Activated CD4-positive, alpha-beta T cell treated with anti-CD3 and anti-CD28 coated beads for 24 hours (primary cell): ENCODE measurements around the gene CPTP.

Experiments
- DNase-seq, 2 donors: peaks; one replicate each; pipeline ENCODE4 v3.0.0-alpha.2; 2020; ENCODE audit warnings: low read depth in 2 of 2

Gene CPTP

GRCh38 chr1:1324524-1325287 lies at the start of gene CPTP, which contains the start of gene INTS11:
CPTP (plus strand) TSS chr1:1324802; CDS start chr1:1326911, 2,109 bp downstream.
INTS11 (minus strand) TSS chr1:1324660; CDS start chr1:1324608, 52 bp downstream.
- peak; percentile 89 to 94 for DNase-seq

GRCh38 chr1:1274931-1275431 lies 49.6 kb upstream of the CPTP start:
- DNase-seq: no peak

- DNase-seq: no peak
These were observed 48.8 kb upstream of the CPTP start for GRCh38 chr1:1275836-1276235.

- no peak for DNase-seq
These were observed 46.0 kb upstream of the CPTP start for GRCh38 chr1:1278620-1279019.

GRCh38 chr1:1279028-1279427 lies 45.6 kb upstream of the CPTP start:
- no peak for DNase-seq

- no peak for DNase-seq
These were observed 43.7 kb upstream of the CPTP start for GRCh38 chr1:1280782-1281481.

- DNase-seq: no peak
These were observed 42.9 kb upstream of the CPTP start for GRCh38 chr1:1281533-1282321.

- DNase-seq: no peak
These were observed 41.6 kb upstream of the CPTP start for GRCh38 chr1:1282998-1283397.

- no peak for DNase-seq
These were observed 40.8 kb upstream of the CPTP start for GRCh38 chr1:1283821-1284220.

- no peak for DNase-seq
These were observed 40.1 kb upstream of the CPTP start for GRCh38 chr1:1284221-1285101.

GRCh38 chr1:1285102-1285571 lies 39.5 kb upstream of the CPTP start:
- no peak for DNase-seq

- no peak for DNase-seq
These were observed 38.8 kb upstream of the CPTP start for GRCh38 chr1:1285611-1286311.

GRCh38 chr1:1286313-1287261 lies 38.0 kb upstream of the CPTP start:
- no peak for DNase-seq

GRCh38 chr1:1287288-1288110 lies 37.1 kb upstream of the CPTP start:
- no peak for DNase-seq

- DNase-seq: peak in 1 of 2 donors; percentile 64
These were observed 34.3 kb upstream of the CPTP start for GRCh38 chr1:1290238-1290731.

- DNase-seq: no peak
These were observed 33.5 kb upstream of the CPTP start for GRCh38 chr1:1291023-1291528.

GRCh38 chr1:1291548-1292441 lies 32.8 kb upstream of the CPTP start:
- DNase-seq: no peak
